Measurements from ENCODE around the gene SGPP1. TPM values are rescaled to one million over a fixed set of nuclear protein-coding genes. Genes with fewer than 3 reads are reported as not detected.

The SGPP1 gene
- total RNA-seq, 1 experiment from 2014 or later: 5.5 TPM

GRCh38 chr14:63666335-63666734 is 61.5 kb downstream of the SGPP1 start:
- Histone ChIP-seq H3K79me1 (ENCODE audit: insufficient read depth, low read depth, low read length, poor library complexity, severe bottlenecking) (no peaks in the 10 kb centered on the region), H4K5ac (ENCODE audit: insufficient read length, low read depth, low read length) (no peak overlapping the region), H2AFZ (ENCODE audit: low read length) (no peak overlapping the region), H3K79me2 (ENCODE audit: insufficient read depth, low read length) (no peaks in the 10 kb centered on the region), H2BK15ac (ENCODE audit: low read depth, low read length) (no peak overlapping the region), H3K14ac (ENCODE audit: insufficient read depth, low read length) (no peak overlapping the region), H3K27ac (ENCODE audit: insufficient read length, low read depth, low read length) (no peak overlapping the region), H3K4ac (ENCODE audit: low read depth, low read length) (no peak overlapping the region), H3K18ac (ENCODE audit: insufficient read length, low read depth, low read length) (no peak overlapping the region), H3K56ac (ENCODE audit: insufficient read length, low read depth, low read length) (no peak overlapping the region), H2BK12ac (ENCODE audit: insufficient read length, low read depth, low read length) (no peak overlapping the region), H4K8ac (replicated peaks; ENCODE audit: insufficient read length, low read depth, low read length) (no peak overlapping the region), H2BK120ac (ENCODE audit: low read depth, low read length, poor library complexity, severe bottlenecking) (no peak overlapping the region), H3K4me1 (ENCODE audit: insufficient read depth, low read length) (no peaks in the 10 kb centered on the region), H3K23ac (ENCODE audit: insufficient read length, low read depth, low read length) (no peak overlapping the region), H3K4me2 (ENCODE audit: insufficient read depth, insufficient read length, low read length) (no peak overlapping the region), H2AK5ac (ENCODE audit: insufficient read length, low read length) (no peak overlapping the region), H2BK20ac (ENCODE audit: low read depth, low read length, poor library complexity, severe bottlenecking) (no peak overlapping the region), H3K23me2 (ENCODE audit: insufficient read length, low read depth, low read length, poor library complexity, severe bottlenecking) (no peaks in the 10 kb centered on the region), H3K27me3 (ENCODE audit: insufficient read depth, low read length) (no peaks in the 10 kb centered on the region), H4K91ac (ENCODE audit: insufficient read length, low read depth, low read length) (no peak overlapping the region), H3T11ph (ENCODE audit: low read length) (no peak overlapping the region), H3K9me3 (ENCODE audit: control insufficient read depth, low read depth, low read length) (no peaks in the 10 kb centered on the region), H2BK5ac (ENCODE audit: insufficient read length, low read length) (no peak overlapping the region), H3K9ac (ENCODE audit: extremely low read depth, insufficient read length, low read length) (no peak overlapping the region), H4K20me1 (ENCODE audit: control insufficient read depth, insufficient read depth, insufficient read length) (no peaks in the 10 kb centered on the region)
- DNase-seq: no peak
- H3K4me3 Mint-ChIP-seq: no peak overlapping the region
- WGBS (ENCODE audit: extremely low coverage, insufficient read length, low lambda C conversion rate): no CpG with 5 or more reads among the region's 1 CpG
- no peaks in the 10 kb centered on the region for H3K9me3 Mint-ChIP-seq
- H3K27me3 Mint-ChIP-seq (ENCODE audit: low read depth): no peaks in the 10 kb centered on the region; the same call in 1 of the 2 replicates
- no peaks in the 10 kb centered on the region for H3K4me1 Mint-ChIP-seq
- no peak overlapping the region for H3K27ac Mint-ChIP-seq
- no peaks in the 10 kb centered on the region; a peak in 1 of 7 replicates for H3K36me3 Mint-ChIP-seq (ENCODE audit: insufficient read depth in 1 of 3, low read depth in 3 of 3)
- TF ChIP-seq CTCF (conservative IDR thresholded peaks at IDR 0.05): no peak

Data from H9 (cell line).